H9 (cell line): Measurements from ENCODE around the gene LSG1. TPM values are rescaled to one million over a fixed set of nuclear protein-coding genes. Genes with fewer than 3 reads are reported as not detected.

Source experiments
- DNase-seq: peaks from one replicate; pipeline ENCODE4 v3.0.0-alpha.2; 2017
- H2AFZ ChIP-seq: one replicate; pipeline ENCODE4 v1.6.1; 2013; ENCODE audit warnings: mild to moderate bottlenecking, low read length, control low read depth, moderate library complexity
- H2AK5ac ChIP-seq: 2 replicates; pipeline ENCODE4 v1.6.1; 2013; ENCODE audit warnings: low read length, control low read depth, mixed read lengths; ENCODE audit not compliant: insufficient read length
- H2BK120ac ChIP-seq: one replicate; pipeline ENCODE4 v1.6.1; 2013; ENCODE audit warnings: low read depth, mild to moderate bottlenecking, low read length, control low read depth, inconsistent platforms; ENCODE audit not compliant: poor library complexity, severe bottlenecking
- H2BK12ac ChIP-seq: 2 replicates; pipeline ENCODE4 v1.6.1; 2013; ENCODE audit warnings: low read length, control low read depth, mixed read lengths, low read depth; ENCODE audit not compliant: insufficient read length
- H2BK15ac ChIP-seq: 2 replicates; pipeline ENCODE4 v1.6.1; 2013; ENCODE audit warnings: low read depth, low read length, control low read depth
- H2BK20ac ChIP-seq: one replicate; pipeline ENCODE4 v1.6.1; 2013; ENCODE audit warnings: low read depth, mild to moderate bottlenecking, low read length, control low read depth, inconsistent platforms; ENCODE audit not compliant: poor library complexity, severe bottlenecking
- H2BK5ac ChIP-seq: 2 replicates; pipeline ENCODE4 v1.6.1; 2013; ENCODE audit warnings: low read length, control low read depth, mixed read lengths; ENCODE audit not compliant: insufficient read length
- H3K14ac ChIP-seq: 2 replicates; pipeline ENCODE4 v1.6.1; 2013; ENCODE audit warnings: low read length, control low read depth; ENCODE audit not compliant: insufficient read depth
- H3K18ac ChIP-seq: 2 replicates; pipeline ENCODE4 v1.6.1; 2013; ENCODE audit warnings: low read depth, mild to moderate bottlenecking, mixed read lengths, low read length, control low read depth; ENCODE audit not compliant: insufficient read length
- H3K23ac ChIP-seq: 2 replicates; pipeline ENCODE4 v1.6.1; 2013; ENCODE audit warnings: low read length, control low read depth, mixed read lengths, low read depth; ENCODE audit not compliant: insufficient read length
- H3K23me2 ChIP-seq: 2 replicates; pipeline ENCODE4 v1.6.1; 2013; ENCODE audit warnings: low read depth, mild to moderate bottlenecking, mixed read lengths, low read length, control low read depth; ENCODE audit not compliant: insufficient read length, poor library complexity, severe bottlenecking
- H3K27ac ChIP-seq: 2 replicates; pipeline ENCODE4 v1.5.1; 2013; ENCODE audit warnings: low read length, control low read depth, mixed read lengths, low read depth; ENCODE audit not compliant: insufficient read length
- H3K27me3 ChIP-seq: 2 replicates; pipeline ENCODE4 v1.6.1; 2013; ENCODE audit warnings: low read length, control low read depth, inconsistent platforms; ENCODE audit not compliant: insufficient read depth
- H3K4ac ChIP-seq: 2 replicates; pipeline ENCODE4 v1.6.1; 2013; ENCODE audit warnings: low read depth, mild to moderate bottlenecking, control low read depth, inconsistent platforms, low read length, moderate library complexity
- H3K4me1 ChIP-seq: 2 replicates; pipeline ENCODE4 v1.6.1; 2013; ENCODE audit warnings: low read length, control low read depth, inconsistent platforms; ENCODE audit not compliant: insufficient read depth
- H3K4me2 ChIP-seq: 2 replicates; pipeline ENCODE4 v1.6.1; 2013; ENCODE audit warnings: low read length, control low read depth, mixed read lengths; ENCODE audit not compliant: insufficient read length, insufficient read depth
- H3K56ac ChIP-seq: 2 replicates; pipeline ENCODE4 v1.6.1; 2013; ENCODE audit warnings: low read depth, mild to moderate bottlenecking, mixed read lengths, low read length, control low read depth; ENCODE audit not compliant: insufficient read length
- H3K79me1 ChIP-seq: 2 replicates; pipeline ENCODE4 v1.6.1; 2013; ENCODE audit warnings: low read depth, mild to moderate bottlenecking, moderate library complexity, low read length, control low read depth, inconsistent platforms; ENCODE audit not compliant: insufficient read depth, poor library complexity, severe bottlenecking
- H3K79me2 ChIP-seq: 2 replicates; pipeline ENCODE4 v1.6.1; 2013; ENCODE audit warnings: low read length, control low read depth, inconsistent platforms; ENCODE audit not compliant: insufficient read depth
- H3K9ac ChIP-seq: 2 replicates; pipeline ENCODE4 v1.6.1; 2013; ENCODE audit warnings: low read length, control low read depth, mixed read lengths; ENCODE audit not compliant: insufficient read length; ENCODE audit errors: extremely low read depth
- H3K9me3 ChIP-seq: one replicate; pipeline ENCODE4 v1.6.1; 2013; ENCODE audit warnings: low read depth, low read length, inconsistent platforms; ENCODE audit not compliant: control insufficient read depth
- H3T11ph ChIP-seq: one replicate; pipeline ENCODE4 v1.6.1; 2013; ENCODE audit warnings: mild to moderate bottlenecking, low read length, control low read depth, inconsistent platforms
- H4K20me1 ChIP-seq: one replicate; pipeline ENCODE4 v1.6.1; 2013; ENCODE audit not compliant: control insufficient read depth, insufficient read length, insufficient read depth
- H4K5ac ChIP-seq: 2 replicates; pipeline ENCODE4 v1.6.1; 2013; ENCODE audit warnings: low read depth, mild to moderate bottlenecking, mixed read lengths, low read length, control low read depth; ENCODE audit not compliant: insufficient read length
- H4K8ac ChIP-seq: replicated peaks from 2 replicates; pipeline ENCODE4 v1.6.1; 2013; ENCODE audit warnings: low read length, control low read depth, mixed read lengths, low read depth; ENCODE audit not compliant: insufficient read length
- H4K91ac ChIP-seq: 2 replicates; pipeline ENCODE4 v1.6.1; 2013; ENCODE audit warnings: low read depth, mild to moderate bottlenecking, moderate library complexity, mixed read lengths, low read length, control low read depth; ENCODE audit not compliant: insufficient read length
- H3K27ac Mint-ChIP-seq, 3 experiments: 2 replicates in 2 of 3; 3 replicates in 1 of 3; pipeline ENCODE4 v1.8.0; 2020 to 2021; ENCODE audit warnings: mixed read lengths in 3 of 3, mild to moderate bottlenecking in 1 of 3, moderate library complexity in 1 of 3
- H3K27me3 Mint-ChIP-seq: 2 replicates; pipeline ENCODE4 v1.8.0; 2021; ENCODE audit warnings: low read depth, mild to moderate bottlenecking, moderate library complexity, mixed read lengths
- H3K36me3 Mint-ChIP-seq, 3 experiments: 2 replicates in 2 of 3; 3 replicates in 1 of 3; pipeline ENCODE4 v1.8.0; 2020 to 2021; ENCODE audit warnings: low read depth in 3 of 3, mixed read lengths in 3 of 3; ENCODE audit not compliant: insufficient read depth in 1 of 3
- H3K4me1 Mint-ChIP-seq, 2 experiments: 2 replicates each; pipeline ENCODE4 v1.8.0; 2020; ENCODE audit warnings: mixed read lengths in 2 of 2
- H3K4me3 Mint-ChIP-seq, 2 experiments: 2 replicates in 1 of 2; 3 replicates in 1 of 2; pipeline ENCODE4 v1.8.0; 2020 to 2021; ENCODE audit warnings: mild to moderate bottlenecking in 2 of 2, mixed read lengths in 2 of 2, moderate library complexity in 1 of 2
- H3K9me3 Mint-ChIP-seq, 2 experiments: 2 replicates in 1 of 2; 3 replicates in 1 of 2; pipeline ENCODE4 v1.8.0; 2020; ENCODE audit warnings: mild to moderate bottlenecking in 2 of 2, mixed read lengths in 2 of 2, moderate library complexity in 1 of 2
- WGBS: extraction: QIAGEN DNeasy Blood & Tissue Kit; methylation state at CpG from one replicate; pipeline ENCODE4 v1.1.7; 2013; ENCODE audit warnings: missing lambda C conversion rate, low lambda C conversion rate, mixed read lengths; ENCODE audit not compliant: insufficient read length; ENCODE audit errors: extremely low coverage; 5-methylcytosine and 5-hydroxymethylcytosine counted together
- total RNA-seq: library from RNA; stranded (reverse); gene quantifications from 2 replicates; pipeline ENCODE4 v1.2.1, GENCODE V29; 2021
- TF ChIP-seq, protein P1 (sequence below): fragments of 200-600 bp; sonication (generic); conservative IDR thresholded peaks from 3 replicates; pipeline ENCODE4 v1.8.0; 2021; ENCODE audit warnings: antibody characterized with exemption, mild to moderate bottlenecking

LSG1 gene
- total RNA-seq, 1 experiment from 2014 or later = 63.3 TPM

DNA sequence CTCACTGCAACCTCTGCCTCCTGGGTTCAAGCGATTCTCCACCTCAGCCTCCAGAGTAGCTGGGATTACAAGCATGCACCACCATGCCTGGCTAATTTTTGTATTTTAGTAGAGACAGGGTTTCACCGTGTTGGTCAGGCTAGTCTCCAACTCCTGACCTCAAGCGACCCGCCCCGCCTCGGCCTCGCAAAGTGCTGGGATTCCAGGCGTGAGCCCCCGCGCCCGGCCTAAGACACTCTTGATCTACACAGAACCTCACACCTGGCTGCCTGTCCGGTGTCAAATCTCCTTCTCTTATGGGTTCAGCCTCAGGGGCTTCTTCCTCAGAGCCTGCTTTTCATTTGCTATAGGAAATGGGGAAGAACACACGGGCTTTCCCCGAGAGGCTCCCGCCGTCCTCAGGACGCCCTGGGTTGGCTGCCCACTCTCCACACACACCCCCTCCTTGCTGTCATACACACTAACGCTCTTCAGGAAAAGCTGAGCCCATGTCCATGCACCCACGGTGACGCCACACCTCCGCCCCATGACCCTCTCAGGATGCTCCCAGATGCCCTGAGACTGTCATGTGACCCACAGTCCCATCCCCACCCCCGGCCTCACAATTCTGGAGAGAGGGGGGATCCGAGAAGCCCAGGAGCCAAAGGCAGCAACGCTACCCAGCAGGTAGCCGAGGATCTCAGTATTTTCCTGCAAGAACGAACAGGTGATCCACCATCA is 49.2 kb downstream of the LSG1 start:
- no peak overlapping the region for H3K4ac ChIP-seq
- Mint-ChIP-seq H3K4me3 (no peak overlapping the region), H3K27ac (peak overlapping the region; percentile 30 to 66 (median 46); a peak in 2 of 7 replicates), H3K4me1 (peaks cover 1% of the 10 kb centered on the region in 2 experiments; a peak in 1 of 4 replicates), H3K27me3 (no peaks in the 10 kb centered on the region), H3K9me3 (no peaks in the 10 kb centered on the region), H3K36me3 (peaks cover 17 to 38% (median 36%) of the 10 kb centered on the region in 3 experiments)
- H3K9ac ChIP-seq = no peak overlapping the region
- no peak overlapping the region for H2AK5ac ChIP-seq
- no peak for DNase-seq
- no CpG with 5 or more reads among the region's 26 CpGs for WGBS
- no peak overlapping the region for H4K5ac ChIP-seq
- no peak overlapping the region for H2BK12ac ChIP-seq
- H2BK20ac ChIP-seq = no peak overlapping the region
- H3K27ac ChIP-seq = no peak overlapping the region
- no peak overlapping the region for H3K4me2 ChIP-seq
- no peaks in the 10 kb centered on the region for H3K27me3 ChIP-seq
- no peak overlapping the region for H2BK15ac ChIP-seq
- no peaks in the 10 kb centered on the region for H3K23me2 ChIP-seq
- no peaks in the 10 kb centered on the region for H3K9me3 ChIP-seq
- H2BK5ac ChIP-seq = no peak overlapping the region
- H3K18ac ChIP-seq = no peak overlapping the region
- no peaks in the 10 kb centered on the region for H3K4me1 ChIP-seq
- no peak overlapping the region for H3K23ac ChIP-seq
- H3T11ph ChIP-seq = no peak overlapping the region
- H3K14ac ChIP-seq = no peak overlapping the region
- no peak overlapping the region for H2BK120ac ChIP-seq
- no peak overlapping the region for H4K91ac ChIP-seq
- H4K20me1 ChIP-seq = no peaks in the 10 kb centered on the region
- no peak overlapping the region for H2AFZ ChIP-seq
- H3K79me1 ChIP-seq = no peaks in the 10 kb centered on the region
- no peaks in the 10 kb centered on the region for H3K79me2 ChIP-seq
- TF ChIP-seq, protein P1, sequence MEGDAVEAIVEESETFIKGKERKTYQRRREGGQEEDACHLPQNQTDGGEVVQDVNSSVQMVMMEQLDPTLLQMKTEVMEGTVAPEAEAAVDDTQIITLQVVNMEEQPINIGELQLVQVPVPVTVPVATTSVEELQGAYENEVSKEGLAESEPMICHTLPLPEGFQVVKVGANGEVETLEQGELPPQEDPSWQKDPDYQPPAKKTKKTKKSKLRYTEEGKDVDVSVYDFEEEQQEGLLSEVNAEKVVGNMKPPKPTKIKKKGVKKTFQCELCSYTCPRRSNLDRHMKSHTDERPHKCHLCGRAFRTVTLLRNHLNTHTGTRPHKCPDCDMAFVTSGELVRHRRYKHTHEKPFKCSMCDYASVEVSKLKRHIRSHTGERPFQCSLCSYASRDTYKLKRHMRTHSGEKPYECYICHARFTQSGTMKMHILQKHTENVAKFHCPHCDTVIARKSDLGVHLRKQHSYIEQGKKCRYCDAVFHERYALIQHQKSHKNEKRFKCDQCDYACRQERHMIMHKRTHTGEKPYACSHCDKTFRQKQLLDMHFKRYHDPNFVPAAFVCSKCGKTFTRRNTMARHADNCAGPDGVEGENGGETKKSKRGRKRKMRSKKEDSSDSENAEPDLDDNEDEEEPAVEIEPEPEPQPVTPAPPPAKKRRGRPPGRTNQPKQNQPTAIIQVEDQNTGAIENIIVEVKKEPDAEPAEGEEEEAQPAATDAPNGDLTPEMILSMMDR = no peak
- H3K56ac ChIP-seq = no peak overlapping the region
- H4K8ac ChIP-seq = no peak overlapping the region
